K562 (cell line): ENCODE measurements around the gene DMXL1. TPM values are rescaled to one million over a fixed set of nuclear protein-coding genes. Genes with fewer than 3 reads are reported as not detected.

Experiments used
- ATAC-seq: fragments of 200-7000 bp; cut with Tn5 transposase; 3 replicates; pipeline ENCODE4 v1.9.1; 2020; ENCODE audit warnings: moderate library complexity
- BruUV-seq: library from RNA; stranded (reverse); fragments of 400-500 nt; replicated peaks from 2 replicates; lab custom pipeline; 2021; lab: Mats Ljungman, UMichigan
- CTCF ChIA-PET: fragments of 300-600 bp; formaldehyde crosslinking; extraction: SDS; loops from one replicate; lab custom pipeline; 2021; ENCODE audit warnings: low intra/inter-chr PET ratio; lab: Yijun Ruan, JAX
- POLR2A ChIA-PET: fragments of 300-600, 350-650 bp; sonication (Branson Sonifier 250); formaldehyde crosslinking; extraction: SDS; loops from one replicate; lab custom pipeline; 2021; ENCODE audit warnings: antibody characterized with exemption, inconsistent platforms; lab: Yijun Ruan, JAX
- DNase-seq, 4 experiments: peaks; one replicate each; pipeline versions ENCODE4 v3.0.0 to v3.0.0-alpha.2; 2011 to 2018; ENCODE audit warnings: low spot score in 3 of 4, mixed read lengths in 3 of 4; ENCODE audit errors: extremely low read depth in 1 of 4
- FAIRE-seq: peaks from 2 replicates; lab custom pipeline; 2011; peaks lifted over from hg19 to GRCh38; lab: Jason Lieb, UNC
- H2AFZ ChIP-seq: 2 replicates; pipeline ENCODE4 v1.6.0; 2011; ENCODE audit warnings: low read depth, low read length, control low read depth, inconsistent platforms
- H3K27ac ChIP-seq: fragments of 200-600 bp; 3 replicates; pipeline ENCODE4 v1.8.0; 2011; ENCODE audit warnings: low read depth, mild to moderate bottlenecking, control low read depth, inconsistent platforms, low read length, moderate library complexity, mixed read lengths; ENCODE audit errors: extremely low read depth
- H3K27me3 ChIP-seq, 2 experiments: fragments of 300-600 bp in 1 of 2; 2 replicates in 1 of 2; 3 replicates in 1 of 2; pipeline versions ENCODE4 v1.6.0 to v1.8.0; 2011; ENCODE audit warnings: inconsistent platforms in 2 of 2, low read length in 2 of 2, mild to moderate bottlenecking in 1 of 2, mixed read lengths in 1 of 2, moderate library complexity in 1 of 2; ENCODE audit not compliant: control insufficient read depth in 2 of 2, insufficient read depth in 2 of 2
- H3K36me3 ChIP-seq: fragments of 300-600 bp; 3 replicates; pipeline ENCODE4 v1.8.0; 2011; ENCODE audit warnings: mild to moderate bottlenecking, low read length, inconsistent platforms; ENCODE audit not compliant: control insufficient read depth, insufficient read depth
- H3K4me1 ChIP-seq, 2 experiments: fragments of 200-600 bp in 1 of 2; replicated peaks in 1 of 2; 2 replicates in 1 of 2; 3 replicates in 1 of 2; pipeline versions ENCODE4 v1.5.1 to v1.8.0; 2011; ENCODE audit warnings: inconsistent platforms in 2 of 2, low read length in 2 of 2, mild to moderate bottlenecking in 1 of 2, mixed read lengths in 1 of 2, moderate library complexity in 1 of 2; ENCODE audit not compliant: control insufficient read depth in 2 of 2, insufficient read depth in 2 of 2
- H3K4me2 ChIP-seq: 2 replicates; pipeline ENCODE4 v1.6.1; 2011; ENCODE audit warnings: low read length, control low read depth, inconsistent platforms, mixed read lengths; ENCODE audit not compliant: insufficient read depth
- H3K4me3 ChIP-seq: fragments of 200-600 bp; sonication (generic), shearing (Covaris generic); 2 replicates; pipeline ENCODE4 v1.5.1; 2016; ENCODE audit warnings: control low read depth, inconsistent platforms
- H3K79me2 ChIP-seq: fragments of 200-600 bp; 3 replicates; pipeline ENCODE4 v1.8.0; 2011; ENCODE audit warnings: low read length, inconsistent platforms; ENCODE audit not compliant: control insufficient read depth, insufficient read depth
- H3K9ac ChIP-seq, 2 experiments: 2 replicates each; pipeline versions ENCODE4 v1.6.0 to v1.6.1; 2011; ENCODE audit warnings: low read depth in 2 of 2, low read length in 2 of 2, control low read depth in 1 of 2, inconsistent platforms in 1 of 2, mild to moderate bottlenecking in 1 of 2, mixed read lengths in 1 of 2; ENCODE audit not compliant: insufficient read depth in 1 of 2
- H3K9me1 ChIP-seq: one replicate; pipeline ENCODE4 v1.6.0; 2011; ENCODE audit warnings: inconsistent platforms, mild to moderate bottlenecking, low read length, moderate library complexity; ENCODE audit not compliant: control insufficient read depth, insufficient read depth
- H3K9me3 ChIP-seq: replicated peaks from 2 replicates; pipeline ENCODE4 v1.5.1; 2011; ENCODE audit warnings: low read depth, low read length, inconsistent platforms; ENCODE audit not compliant: control insufficient read depth, insufficient read depth
- H4K20me1 ChIP-seq: replicated peaks from 2 replicates; pipeline ENCODE4 v1.6.1; 2011; ENCODE audit warnings: low read length, inconsistent platforms, mixed read lengths; ENCODE audit not compliant: control insufficient read depth, insufficient read depth
- ADNP ChIP-seq: fragments of 200-800 bp; sonication (Bioruptor generic); IDR thresholded peaks from 2 replicates; pipeline ENCODE4 v1.6.1; 2016; ENCODE audit warnings: missing genetic modification characterization, missing compliant biosample characterization
- ETS2 ChIP-seq: IDR thresholded peaks from 2 replicates; pipeline ENCODE4 v1.6.1; 2016; ENCODE audit warnings: borderline replicate concordance, missing genetic modification characterization, mild to moderate bottlenecking, moderate library complexity, missing compliant biosample characterization; ENCODE audit not compliant: poor library complexity, severe bottlenecking
- MEF2A ChIP-seq: IDR thresholded peaks from 2 replicates; pipeline ENCODE4 v1.6.1; 2011; ENCODE audit warnings: low read depth, mild to moderate bottlenecking, low read length, moderate library complexity; ENCODE audit not compliant: control insufficient read depth
- MEF2D ChIP-seq: conservative IDR thresholded peaks from 2 replicates; pipeline ENCODE4 v1.6.1; 2016; ENCODE audit warnings: low read depth, missing genetic modification characterization, missing compliant biosample characterization
- PCBP1 ChIP-seq: fragments of 200-400 bp; formaldehyde crosslinking; IDR thresholded peaks from 2 replicates; pipeline ENCODE4 v1.6.1; 2018; ENCODE audit warnings: mild to moderate bottlenecking, low read depth, low read length; ENCODE audit not compliant: poor library complexity, severe bottlenecking
- RUNX1 ChIP-seq: sonication (generic); IDR thresholded peaks from 2 replicates; pipeline ENCODE4 v1.6.1; 2016; ENCODE audit warnings: antibody characterized with exemption, low read depth
- SIN3A ChIP-seq, 2 experiments: fragments of 150-350 bp in 1 of 2; IDR thresholded peaks; 2 replicates each; pipeline ENCODE4 v1.6.1; 2011 to 2016; ENCODE audit warnings: borderline replicate concordance in 2 of 2, low read depth in 2 of 2, low read length in 2 of 2, mild to moderate bottlenecking in 2 of 2, moderate library complexity in 2 of 2; ENCODE audit not compliant: control insufficient read depth in 1 of 2
- ZBTB7A ChIP-seq: IDR thresholded peaks from 2 replicates; pipeline ENCODE4 v1.6.1; 2011; ENCODE audit warnings: low read depth, mild to moderate bottlenecking, low read length, moderate library complexity, borderline replicate concordance; ENCODE audit not compliant: control insufficient read depth
- WGBS: fragments of 100-300 bp; shearing (Covaris generic); methylation state at CpG from one replicate; pipeline ENCODE4 v1.1.6; 2016; ENCODE audit warnings: low coverage, mixed read lengths; ENCODE audit not compliant: insufficient coverage; ENCODE audit errors: missing lambda C conversion rate; 5-methylcytosine and 5-hydroxymethylcytosine counted together
- in situ Hi-C: fragments of 300-500 bp; cut with MboI; formaldehyde crosslinking; loops from 4 replicates; pipeline ENCODE4 v1.15.0; 2018; ENCODE audit warnings: inconsistent platforms, mixed read lengths
- intact Hi-C: fragments of 100-400 bp; cut with micrococcal nuclease; formaldehyde crosslinking; loops from 2 replicates; pipeline ENCODE4 v1.14.2; 2022
- polyA plus RNA-seq, 8 experiments: library from polyadenylated mRNA; depleted of rRNA in 4 of 8; stranded (reverse) in 5 of 8; unstranded in 3 of 8; fragments of >200 nt; fragmentation: Nextera tagmentation in 2 of 8; fragmentation: Illumina TruSeq in 1 of 8; extraction: Ambion mirVana in 2 of 8; extraction: Trizol in 1 of 8; gene quantifications; 2 replicates each; pipeline versions ENCODE4 v1.2.1 to v1.2.3, GENCODE V29; 2011 to 2014; ENCODE audit warnings: inconsistent platforms in 1 of 8, missing spikeins in 1 of 8
- total RNA-seq, 7 experiments: library from RNA; depleted of rRNA in 6 of 7; stranded (reverse); fragments of >200 nt in 6 of 7; fragmentation: Illumina TruSeq in 2 of 7; extraction: Trizol in 2 of 7; gene quantifications; 2 replicates each; pipeline versions ENCODE4 v1.2.1 to v1.2.3, GENCODE V29; 2011 to 2021; ENCODE audit warnings: low replicate concordance in 1 of 7
- TF ChIP-seq, protein P1 (sequence below): fragments of 450-650 bp; IDR thresholded peaks from 2 replicates; pipeline ENCODE4 v1.6.1; 2016; ENCODE audit warnings: borderline replicate concordance
- TF ChIP-seq, protein P2 (sequence below): fragments of 450-650 bp; formaldehyde crosslinking; IDR thresholded peaks from 2 replicates; pipeline ENCODE4 v1.4.0; 2020; ENCODE audit warnings: mild to moderate bottlenecking
- TF ChIP-seq, protein P3 (sequence below), 3 experiments: fragments of 200-800 bp in 1 of 3; sonication (Bioruptor generic) in 1 of 3; sonication (generic) in 1 of 3; formaldehyde crosslinking in 1 of 3; IDR thresholded peaks; 2 replicates each; pipeline versions ENCODE4 v1.6.1 to v1.8.0; 2016 to 2022; ENCODE audit warnings: mild to moderate bottlenecking in 2 of 3, missing compliant biosample characterization in 2 of 3, missing genetic modification characterization in 2 of 3, missing genetic modification reagents in 1 of 3

DMXL1 gene
- total and polyA plus RNA-seq, 9 of the 15 experiments (the other 6 are each of a cell fraction or from before 2014, with no cell fraction given), result 8.3 to 40.3 (median 30.6) TPM

DNA sequence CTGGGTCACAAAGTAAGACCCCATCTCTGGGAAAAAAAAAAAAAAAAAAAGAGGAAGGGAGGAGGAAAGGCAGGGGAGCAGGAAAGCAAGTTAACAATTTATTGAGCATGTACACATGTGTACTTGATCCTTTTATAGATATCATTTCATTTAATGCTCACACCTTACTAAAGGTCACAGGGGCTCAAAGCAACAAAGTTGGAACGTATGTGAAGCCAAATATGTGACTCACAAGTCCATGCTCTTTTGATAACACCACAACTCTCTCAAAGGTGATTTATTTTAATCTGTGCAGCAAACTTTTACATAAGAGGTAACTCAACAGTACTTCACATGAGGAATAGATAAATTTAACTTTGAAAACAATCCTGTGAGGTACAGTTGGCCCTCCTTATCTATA, 48.1 kb upstream of the DMXL1 start:
- TF ChIP-seq SIN3A (IDR thresholded peaks at IDR 0.05; ENCODE audit: borderline replicate concordance in 2 of 2, control insufficient read depth in 1 of 2, low read depth in 2 of 2, low read length in 2 of 2) (no peak), MEF2D (tag) (no peak), ZBTB7A (no peak), RUNX1 (no peak), MEF2A (no peak), ADNP (no peak), PCBP1 (no peak), ETS2 (no peak)
- TF ChIP-seq, protein P1, sequence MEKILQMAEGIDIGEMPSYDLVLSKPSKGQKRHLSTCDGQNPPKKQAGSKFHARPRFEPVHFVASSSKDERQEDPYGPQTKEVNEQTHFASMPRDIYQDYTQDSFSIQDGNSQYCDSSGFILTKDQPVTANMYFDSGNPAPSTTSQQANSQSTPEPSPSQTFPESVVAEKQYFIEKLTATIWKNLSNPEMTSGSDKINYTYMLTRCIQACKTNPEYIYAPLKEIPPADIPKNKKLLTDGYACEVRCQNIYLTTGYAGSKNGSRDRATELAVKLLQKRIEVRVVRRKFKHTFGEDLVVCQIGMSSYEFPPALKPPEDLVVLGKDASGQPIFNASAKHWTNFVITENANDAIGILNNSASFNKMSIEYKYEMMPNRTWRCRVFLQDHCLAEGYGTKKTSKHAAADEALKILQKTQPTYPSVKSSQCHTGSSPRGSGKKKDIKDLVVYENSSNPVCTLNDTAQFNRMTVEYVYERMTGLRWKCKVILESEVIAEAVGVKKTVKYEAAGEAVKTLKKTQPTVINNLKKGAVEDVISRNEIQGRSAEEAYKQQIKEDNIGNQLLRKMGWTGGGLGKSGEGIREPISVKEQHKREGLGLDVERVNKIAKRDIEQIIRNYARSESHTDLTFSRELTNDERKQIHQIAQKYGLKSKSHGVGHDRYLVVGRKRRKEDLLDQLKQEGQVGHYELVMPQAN, result no peak
- TF ChIP-seq, protein P2, sequence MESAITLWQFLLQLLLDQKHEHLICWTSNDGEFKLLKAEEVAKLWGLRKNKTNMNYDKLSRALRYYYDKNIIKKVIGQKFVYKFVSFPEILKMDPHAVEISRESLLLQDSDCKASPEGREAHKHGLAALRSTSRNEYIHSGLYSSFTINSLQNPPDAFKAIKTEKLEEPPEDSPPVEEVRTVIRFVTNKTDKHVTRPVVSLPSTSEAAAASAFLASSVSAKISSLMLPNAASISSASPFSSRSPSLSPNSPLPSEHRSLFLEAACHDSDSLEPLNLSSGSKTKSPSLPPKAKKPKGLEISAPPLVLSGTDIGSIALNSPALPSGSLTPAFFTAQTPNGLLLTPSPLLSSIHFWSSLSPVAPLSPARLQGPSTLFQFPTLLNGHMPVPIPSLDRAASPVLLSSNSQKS (CRISPR knock-in tag), result no peak
- TF ChIP-seq, protein P3, sequence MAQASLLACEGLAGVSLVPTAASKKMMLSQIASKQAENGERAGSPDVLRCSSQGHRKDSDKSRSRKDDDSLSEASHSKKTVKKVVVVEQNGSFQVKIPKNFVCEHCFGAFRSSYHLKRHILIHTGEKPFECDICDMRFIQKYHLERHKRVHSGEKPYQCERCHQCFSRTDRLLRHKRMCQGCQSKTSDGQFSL (CRISPR knock-in tag; IDR thresholded peaks at IDR 0.05), result no peak
- TF ChIP-seq, protein P3 (tag; IDR thresholded peaks at IDR 0.05), result no peak
- Histone ChIP-seq H3K79me2 (no peaks in the 10 kb centered on the region), H2AFZ (no peak overlapping the region), H3K4me1 (no peaks in the 10 kb centered on the region), H3K9me3 (no peaks in the 10 kb centered on the region), H3K4me3 (no peak overlapping the region), H3K36me3 (no peaks in the 10 kb centered on the region), H3K9ac (no peak overlapping the region), H3K9me1 (no peaks in the 10 kb centered on the region), H3K4me2 (no peak overlapping the region), H4K20me1 (no peaks in the 10 kb centered on the region), H3K27ac (no peak overlapping the region), H3K27me3 (no peaks in the 10 kb centered on the region)
- ChIA-PET POLR2A (interaction anchor here (0.7 kb wide), 1 partner anchor 49 kb away, joined by 4 read pairs; no protein-coding TSS in a partner anchor), CTCF (interaction anchor here (1.4 kb wide), 1 partner anchor 34 kb away, joined by 4 read pairs; no protein-coding TSS in a partner anchor)
- 11% methylated on average over 1 of the region's 1 CpG for WGBS
- in situ Hi-C loops (no loop called here), intact Hi-C loops (loop anchor here (1.0 to 10.0 kb wide), 4 partner anchors 112 to 390 kb away; no protein-coding TSS in a partner anchor)
- FAIRE-seq (no peak), DNase-seq (no peak), ATAC-seq (no peak)
- no TSS peak for BruUV-seq
